HG03097 (cell line): Measurements from ENCODE around the gene C11orf21.

Source experiments
- ATAC-seq: cut with Tn5 transposase; IDR thresholded peaks from one replicate; pipeline ENCODE4 v1.9.1; 2021; ENCODE audit not compliant: unreplicated experiment, low FRiP score

C11orf21 gene

DNA sequence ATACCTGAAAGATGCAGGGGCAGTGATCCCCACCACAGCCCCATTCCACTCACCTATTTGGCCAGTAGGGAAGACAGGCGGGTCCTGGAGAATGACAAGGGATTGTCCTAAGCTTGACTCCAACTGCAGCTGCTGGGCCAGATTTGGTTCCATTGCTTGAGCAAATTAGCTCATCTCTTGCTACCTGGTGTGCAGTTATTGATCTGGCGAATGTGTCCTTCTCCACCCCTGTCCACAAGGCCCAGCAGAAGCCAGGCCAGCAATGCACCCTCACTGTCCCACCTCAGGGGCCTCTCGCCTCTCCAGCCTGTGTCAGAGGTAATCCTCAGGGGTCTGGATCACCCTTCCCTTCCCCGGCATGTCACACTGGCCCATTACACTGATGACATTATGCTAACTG is 23.4 kb upstream of the C11orf21 start:
- ATAC-seq = no peak

- ATAC-seq = no peak
Observed at GRCh38 chr11:2321311-2321683, 19.6 kb upstream of the C11orf21 start.

- no peak for ATAC-seq
Observed at GRCh38 chr11:2320568-2321310, 19.0 kb upstream of the C11orf21 start.

DNA sequence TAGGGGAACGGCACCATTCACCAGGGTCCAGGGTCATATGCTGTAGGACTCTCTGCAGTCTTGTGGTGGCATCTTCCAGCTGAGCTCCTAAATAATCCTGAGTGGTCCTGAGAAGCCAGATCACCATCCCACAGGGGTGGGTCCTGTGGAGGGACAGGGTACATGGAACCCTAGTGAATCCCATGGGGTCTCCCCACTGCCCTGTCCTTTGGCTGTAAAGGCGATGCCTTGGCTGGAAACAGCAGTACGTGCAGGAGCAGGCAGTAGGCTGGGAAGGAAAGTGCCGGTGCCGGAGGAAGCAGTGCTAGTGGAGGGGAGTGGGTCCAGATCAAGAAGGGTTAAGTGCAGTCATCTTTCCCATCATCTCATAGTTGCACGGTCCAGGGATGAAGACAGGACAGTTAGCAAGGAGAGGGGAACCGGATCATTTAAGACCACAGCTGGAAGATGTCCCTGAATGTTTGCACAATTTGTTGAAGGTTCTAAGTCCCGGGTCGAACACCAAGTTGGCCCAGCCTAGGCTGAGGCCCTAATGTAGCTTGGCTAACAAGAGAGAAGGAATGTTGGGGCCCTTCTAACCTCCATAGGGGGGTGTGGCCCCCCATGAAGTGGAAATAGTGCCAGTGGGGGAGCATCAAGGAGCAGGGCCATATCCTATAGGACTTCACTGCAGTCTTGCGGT is 18.2 kb upstream of the C11orf21 start:
- ATAC-seq = no peak

DNA sequence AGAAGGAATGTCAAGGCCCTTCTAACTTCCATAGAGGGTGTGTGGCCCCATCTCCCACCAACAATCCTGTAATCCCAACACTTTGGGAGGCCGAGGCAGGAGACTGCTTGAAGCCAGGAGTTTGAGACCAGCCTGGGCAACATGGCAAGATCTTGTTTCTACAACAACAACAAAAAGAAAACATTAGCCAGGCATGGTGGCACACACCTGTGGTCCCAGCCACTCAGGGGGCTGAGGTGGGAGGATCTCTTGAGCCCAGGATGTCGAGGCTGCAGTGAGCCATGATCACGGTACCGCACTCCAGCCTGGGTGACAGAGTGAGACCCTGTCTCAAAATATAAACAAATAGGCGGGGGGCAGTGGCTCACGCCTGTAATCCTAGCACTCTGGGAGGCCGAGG is 17.0 kb upstream of the C11orf21 start:
- ATAC-seq = no peak

DNA sequence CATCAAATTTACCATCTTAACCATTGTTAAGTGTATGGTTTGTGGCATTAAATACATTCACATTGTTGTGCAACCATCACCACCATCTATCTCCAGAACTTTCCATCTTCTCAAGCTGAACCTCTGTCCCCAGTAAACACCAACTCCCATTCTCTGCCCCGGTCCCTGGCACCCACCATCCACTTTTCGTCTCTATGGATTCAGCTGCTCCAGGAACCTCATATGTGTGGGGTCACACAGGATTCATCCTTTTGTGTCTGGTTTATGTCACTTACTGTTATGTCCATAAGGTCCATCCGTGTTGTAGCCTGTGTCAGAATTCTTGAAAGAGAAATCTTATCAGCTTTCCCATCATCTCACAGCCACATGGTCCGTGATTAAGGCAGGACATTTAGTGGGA is 16.4 kb upstream of the C11orf21 start:
- ATAC-seq = no peak

DNA sequence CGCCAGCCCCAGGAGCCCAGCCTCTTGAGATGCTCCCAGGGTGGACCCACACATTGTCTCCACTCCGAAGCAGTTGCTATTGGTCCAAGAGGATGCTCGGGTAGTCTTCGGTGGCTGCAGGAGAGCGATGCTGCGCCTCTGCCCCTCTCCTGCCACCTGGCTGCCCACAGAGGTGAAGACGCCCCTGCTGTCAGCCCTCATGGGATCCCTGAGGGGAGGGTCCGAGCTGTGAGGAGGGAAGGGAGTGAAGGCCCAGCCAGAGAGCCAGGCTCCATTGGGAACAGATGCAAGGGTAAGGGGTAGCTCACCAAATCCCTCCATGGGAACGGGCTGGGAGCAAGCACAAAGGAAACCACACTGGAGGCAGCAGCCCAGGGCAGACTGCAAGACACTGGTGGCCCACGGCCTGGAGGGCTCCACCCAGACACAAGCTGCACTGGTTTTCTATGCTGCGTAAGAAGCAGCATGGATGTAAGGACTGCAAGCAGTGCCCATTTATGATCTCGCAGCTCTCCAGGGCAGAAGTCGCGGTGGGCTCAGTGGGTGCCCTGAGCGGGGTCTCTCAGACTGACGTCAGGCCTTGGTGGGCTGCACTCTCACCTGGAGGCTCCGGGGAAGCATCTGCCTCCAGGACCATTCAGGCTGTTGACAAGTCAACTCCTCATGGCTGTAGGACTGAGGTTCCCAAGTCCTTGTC is 15.8 kb upstream of the C11orf21 start:
- ATAC-seq = no peak

DNA sequence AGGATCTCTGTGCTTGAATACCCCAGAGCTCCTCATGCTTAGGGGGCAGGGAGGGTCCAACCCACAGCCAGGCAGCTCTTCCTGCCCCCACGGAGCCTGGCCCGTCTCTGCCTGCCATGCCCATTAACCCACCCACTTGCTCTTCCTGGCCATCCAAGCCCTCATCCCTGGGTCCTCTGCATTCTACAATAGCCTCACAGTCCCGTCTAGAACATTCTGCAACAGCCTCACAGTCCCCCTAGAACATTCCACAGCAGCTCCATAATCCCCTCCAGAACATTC is 15.2 kb upstream of the C11orf21 start:
- ATAC-seq = no peak

GRCh38 chr11:2316169-2316962 is 14.6 kb upstream of the C11orf21 start:
- no peak for ATAC-seq

DNA sequence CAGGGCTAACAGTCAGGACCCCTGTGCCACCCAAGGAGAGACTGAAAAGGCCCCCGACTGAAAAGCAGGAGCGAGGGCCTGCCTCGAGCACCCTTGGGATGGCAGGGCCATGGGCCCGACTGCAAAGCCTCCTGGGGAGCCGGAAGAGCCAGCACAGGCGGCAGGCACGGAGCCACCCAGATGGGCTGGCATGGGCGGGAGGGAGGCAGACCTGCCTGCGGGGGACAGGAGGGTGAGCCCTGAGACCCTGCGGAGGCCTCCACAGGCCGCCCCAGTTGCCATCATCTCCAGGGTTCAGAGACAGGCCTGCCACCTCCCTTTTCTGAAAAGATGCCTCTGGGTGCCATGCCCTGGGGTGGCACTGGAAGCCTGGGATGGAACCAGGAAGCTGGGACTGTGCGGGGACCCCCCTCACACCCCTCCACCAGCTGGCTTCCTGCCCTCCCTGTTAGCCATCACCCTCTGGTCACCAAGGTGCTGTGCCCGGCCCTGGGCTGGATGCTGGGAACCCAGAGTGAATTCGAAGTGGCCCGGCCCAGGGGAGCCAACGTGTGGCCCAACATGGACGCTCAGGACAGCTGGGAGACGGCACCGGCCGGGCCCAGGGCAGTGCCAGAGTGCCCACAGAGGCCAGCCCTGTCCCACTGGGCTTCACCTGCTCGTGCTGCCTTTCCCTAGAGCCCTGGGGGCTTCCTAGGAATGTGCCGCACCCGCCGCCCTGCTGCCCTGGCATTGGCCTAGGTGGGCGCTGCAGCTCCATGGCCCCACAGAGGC is 13.9 kb upstream of the C11orf21 start:
- ATAC-seq = no peak

GRCh38 chr11:2314525-2315394 is 13.0 kb upstream of the C11orf21 start:
- no peak for ATAC-seq

- ATAC-seq = no peak
Observed at GRCh38 chr11:2314136-2314524, 12.4 kb upstream of the C11orf21 start.

DNA sequence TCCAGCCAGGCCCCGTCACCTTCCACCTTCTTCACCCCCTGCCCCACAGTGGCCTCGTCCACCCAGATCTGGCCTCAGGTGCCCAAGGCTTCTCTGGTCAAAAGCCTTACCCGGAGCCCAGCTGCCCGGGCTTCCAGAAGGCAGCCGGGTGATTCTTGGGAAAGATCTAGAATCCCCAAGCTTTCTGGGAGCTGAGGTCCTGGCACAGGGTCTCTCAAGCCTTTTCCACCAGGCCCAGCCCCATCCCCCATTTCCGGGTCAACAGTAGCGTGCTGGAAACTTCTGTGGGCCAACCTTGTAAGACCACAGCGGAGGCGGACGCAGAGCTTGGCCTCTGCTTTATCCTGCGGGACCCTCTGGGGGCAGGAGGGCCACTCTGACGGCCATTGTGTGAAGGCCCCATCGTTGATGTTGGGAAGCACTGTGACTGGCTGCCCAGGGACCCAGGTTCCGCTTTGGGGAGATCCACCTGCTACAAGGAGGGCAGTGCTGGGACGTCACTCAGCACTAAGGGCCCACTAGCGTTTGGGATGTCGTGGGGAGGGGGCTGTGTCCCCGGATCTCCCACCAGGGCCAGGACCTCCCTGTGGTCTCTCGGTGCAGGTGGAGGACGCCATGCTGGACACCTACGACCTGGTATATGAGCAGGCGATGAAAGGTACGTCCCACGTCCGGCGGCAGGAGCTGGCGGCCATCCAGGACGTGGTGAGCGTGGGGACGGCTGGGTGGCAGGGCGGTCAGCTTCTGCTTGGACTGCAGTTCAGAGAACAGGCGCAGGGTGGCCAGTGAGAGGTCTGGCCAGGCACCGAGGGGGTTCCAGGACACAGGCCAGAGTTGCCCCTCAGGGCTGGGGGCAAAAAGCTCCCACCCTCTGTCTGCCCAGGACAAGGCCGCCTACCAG is 11.6 kb upstream of the C11orf21 start:
- no peak for ATAC-seq

DNA sequence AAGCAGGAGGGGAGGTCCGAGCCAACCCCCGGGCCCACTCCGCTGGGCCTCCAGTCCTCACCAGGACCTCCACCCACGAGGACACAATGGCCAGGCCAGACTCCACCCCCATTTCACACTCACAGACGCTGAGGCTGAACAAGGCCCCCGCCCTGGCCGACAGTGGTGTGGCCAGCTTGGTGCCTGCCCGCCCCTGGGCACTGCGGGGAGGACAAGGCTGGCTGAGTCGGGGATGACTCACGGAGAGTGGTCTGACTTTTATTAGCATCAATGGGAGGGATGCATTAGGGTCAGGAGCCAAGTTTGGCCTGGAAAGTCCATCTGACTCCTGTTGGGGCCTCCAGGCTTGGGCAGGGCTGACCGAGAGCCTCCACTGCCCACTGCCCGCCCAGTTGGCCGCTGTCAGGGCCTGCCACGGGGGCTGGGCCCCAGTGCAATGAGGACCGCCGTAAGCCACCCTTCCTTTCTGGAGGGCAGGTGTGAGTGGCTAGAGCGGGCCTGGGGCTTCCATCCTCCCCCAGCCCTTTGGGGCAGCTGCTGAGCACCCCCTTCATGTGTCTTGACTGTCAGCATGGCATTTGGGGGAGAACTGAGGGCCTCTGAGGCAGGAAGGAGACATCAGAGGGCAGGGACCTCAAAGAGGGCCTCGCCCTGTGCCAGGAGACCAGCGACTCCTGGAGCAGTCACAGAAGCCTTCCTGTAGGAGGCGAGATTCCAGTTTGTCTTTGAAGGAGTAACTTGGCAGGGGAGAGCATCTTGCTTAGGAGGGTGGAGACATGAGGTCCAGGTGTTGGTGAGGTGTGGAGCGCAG is 10.7 kb upstream of the C11orf21 start:
- no peak for ATAC-seq

- no peak for ATAC-seq
Observed at GRCh38 chr11:2311353-2312133, 9.8 kb upstream of the C11orf21 start.

DNA sequence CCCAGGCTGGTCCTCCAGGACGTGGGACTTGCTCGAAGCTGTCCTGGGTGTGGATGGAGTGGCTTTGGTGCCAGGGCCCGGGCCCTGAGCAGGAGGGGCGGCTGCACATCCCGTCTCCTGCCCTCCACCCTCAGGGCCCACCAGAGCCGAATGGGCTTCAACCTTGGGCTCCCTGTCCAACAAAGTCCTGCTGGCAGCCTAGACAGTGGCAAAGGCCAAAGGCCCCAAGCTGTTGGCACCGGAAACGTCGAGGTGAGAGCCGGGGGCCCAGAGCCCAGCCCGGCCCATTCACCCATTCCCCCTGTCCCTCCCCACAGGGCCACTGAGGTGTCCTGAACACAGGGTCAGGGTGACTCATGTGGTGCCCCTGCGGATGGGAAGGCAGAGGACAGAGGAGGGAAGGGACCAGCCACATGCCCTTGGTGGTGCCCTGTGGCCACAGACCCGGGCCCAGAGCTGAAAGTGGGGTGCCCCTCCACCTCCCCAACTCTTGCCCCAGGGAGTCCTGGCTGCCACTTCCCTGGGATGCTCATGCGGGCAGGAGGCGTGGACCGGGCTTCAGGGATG is 9.2 kb upstream of the C11orf21 start:
- no peak for ATAC-seq
